AG09319 (cell line): ENCODE results near the gene UBA6.
"Not testable (repeated sequence)": the region's sequence is repeated elsewhere in the genome, so short reads cannot be mapped to it uniquely, and the experiment has no call there.

Source experiments
- DNase-seq: peaks from one replicate; pipeline ENCODE4 v3.0.0-alpha.2; 2010; ENCODE audit warnings: low read depth; ENCODE audit errors: extremely low read depth
- TF ChIP-seq, protein P1 (sequence below): IDR thresholded peaks from 2 replicates; pipeline ENCODE4 v1.5.1; 2011; ENCODE audit warnings: low read depth, mild to moderate bottlenecking, inconsistent platforms, low read length, moderate library complexity

The UBA6 gene

DNA sequence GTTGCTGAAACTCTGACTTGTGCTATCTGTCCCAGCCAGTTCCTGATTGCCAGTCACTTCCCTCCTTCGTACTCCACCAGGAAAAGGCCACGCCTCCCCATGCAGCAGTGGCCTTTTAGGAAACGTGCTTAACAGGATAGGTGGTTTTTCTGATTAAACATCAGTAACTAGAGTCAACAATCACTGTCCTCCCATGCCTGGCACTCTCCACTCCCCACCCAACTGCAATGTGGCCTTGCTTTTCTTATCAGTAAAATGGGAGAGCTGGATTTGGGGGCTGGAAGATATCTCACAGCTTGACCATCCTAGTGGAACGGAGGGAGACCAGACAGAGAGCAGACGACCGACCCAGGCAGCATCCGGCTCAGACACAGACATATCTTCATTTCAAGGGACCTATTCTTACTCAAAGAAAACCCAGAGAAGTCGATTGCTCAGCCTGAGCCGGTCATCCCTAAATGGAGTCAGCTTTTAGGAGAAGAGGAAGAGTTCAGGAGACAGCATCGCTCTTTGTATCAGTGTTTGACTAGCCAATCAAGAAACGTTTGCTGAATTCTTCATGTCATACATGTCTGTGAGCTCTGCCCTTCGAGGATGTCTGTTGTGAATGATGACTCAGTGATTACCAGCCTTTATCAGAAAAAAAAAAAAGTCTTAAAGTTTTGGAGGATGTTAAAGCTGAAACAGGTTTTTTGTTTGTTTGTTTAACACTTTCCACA lies 12.7 kb upstream of the UBA6 start:
- no peak for DNase-seq
- TF ChIP-seq, protein P1, sequence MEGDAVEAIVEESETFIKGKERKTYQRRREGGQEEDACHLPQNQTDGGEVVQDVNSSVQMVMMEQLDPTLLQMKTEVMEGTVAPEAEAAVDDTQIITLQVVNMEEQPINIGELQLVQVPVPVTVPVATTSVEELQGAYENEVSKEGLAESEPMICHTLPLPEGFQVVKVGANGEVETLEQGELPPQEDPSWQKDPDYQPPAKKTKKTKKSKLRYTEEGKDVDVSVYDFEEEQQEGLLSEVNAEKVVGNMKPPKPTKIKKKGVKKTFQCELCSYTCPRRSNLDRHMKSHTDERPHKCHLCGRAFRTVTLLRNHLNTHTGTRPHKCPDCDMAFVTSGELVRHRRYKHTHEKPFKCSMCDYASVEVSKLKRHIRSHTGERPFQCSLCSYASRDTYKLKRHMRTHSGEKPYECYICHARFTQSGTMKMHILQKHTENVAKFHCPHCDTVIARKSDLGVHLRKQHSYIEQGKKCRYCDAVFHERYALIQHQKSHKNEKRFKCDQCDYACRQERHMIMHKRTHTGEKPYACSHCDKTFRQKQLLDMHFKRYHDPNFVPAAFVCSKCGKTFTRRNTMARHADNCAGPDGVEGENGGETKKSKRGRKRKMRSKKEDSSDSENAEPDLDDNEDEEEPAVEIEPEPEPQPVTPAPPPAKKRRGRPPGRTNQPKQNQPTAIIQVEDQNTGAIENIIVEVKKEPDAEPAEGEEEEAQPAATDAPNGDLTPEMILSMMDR: no peak

DNA sequence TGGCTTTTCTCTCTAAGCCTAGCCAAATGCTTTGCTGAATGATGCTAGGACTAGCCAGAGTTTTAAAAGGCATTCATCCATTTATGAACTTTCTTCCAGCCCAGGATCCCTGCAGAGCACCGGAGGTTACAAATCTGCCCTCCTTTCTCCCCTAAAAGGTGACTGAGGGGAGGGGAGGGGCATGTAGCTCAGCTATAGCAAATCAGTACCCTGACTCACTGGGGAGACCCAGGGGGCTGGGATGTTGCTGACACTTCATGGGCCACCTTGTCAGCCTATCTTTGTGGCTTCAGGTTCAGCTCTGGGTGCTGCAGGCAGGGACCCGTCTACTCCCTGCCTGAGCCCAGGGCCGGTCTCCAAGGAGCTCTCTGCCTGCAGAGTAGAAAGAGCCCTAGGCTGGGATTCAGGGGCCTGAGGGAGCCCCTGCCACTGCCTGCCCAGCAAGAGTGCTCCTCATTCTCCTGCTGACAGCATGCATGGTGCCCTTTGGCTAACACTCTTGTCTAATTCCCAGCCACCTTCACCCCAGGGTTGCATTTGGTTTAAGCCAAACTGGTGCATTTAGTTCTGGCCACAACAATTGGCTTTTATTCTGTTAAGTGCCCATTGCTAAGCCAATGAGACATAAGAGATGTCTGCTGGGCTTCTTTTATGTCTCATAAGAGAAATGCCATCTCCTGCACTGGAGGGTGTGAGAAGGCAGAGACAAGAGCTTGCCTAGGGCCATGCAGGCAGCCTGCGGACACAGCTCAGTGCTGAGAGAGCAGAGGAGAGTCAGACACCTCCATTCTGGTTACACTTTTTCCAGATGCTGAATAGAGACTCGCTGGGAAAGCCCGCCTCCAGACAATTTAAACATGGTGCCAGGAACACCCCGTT lies 11.9 kb upstream of the UBA6 start:
- DNase-seq: no peak
- TF ChIP-seq, protein P1: no peak

DNA sequence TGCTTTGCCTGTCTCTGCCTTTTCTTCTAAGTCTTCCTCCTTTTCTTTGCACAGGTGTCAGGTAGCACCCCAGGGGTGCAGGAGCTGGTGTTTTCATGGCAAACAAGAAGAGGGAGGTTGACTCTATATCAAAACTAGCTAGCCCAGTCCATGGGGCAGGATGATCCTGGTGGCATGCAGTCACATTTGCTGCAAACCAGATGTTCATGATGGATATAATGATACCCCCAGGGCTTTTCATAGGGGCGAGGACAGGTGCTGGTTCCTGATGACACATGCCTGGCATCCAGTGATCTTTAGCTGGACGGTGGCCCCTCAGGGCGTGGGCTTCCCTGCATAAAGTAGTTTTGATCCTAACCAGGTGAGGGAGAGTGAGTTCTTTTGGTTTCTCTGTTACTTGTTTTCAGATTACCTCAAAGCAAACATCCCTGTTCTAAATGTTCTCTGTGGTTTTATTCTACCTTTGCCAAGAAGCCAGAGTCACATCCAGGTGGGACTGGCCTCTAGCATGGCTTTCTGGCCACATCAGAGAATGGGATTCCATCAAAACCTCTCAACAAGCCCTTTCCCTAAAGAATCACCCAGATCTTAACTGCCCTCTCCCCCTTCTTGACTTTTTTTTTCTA lies 11.2 kb upstream of the UBA6 start:
- DNase-seq: no peak

DNA sequence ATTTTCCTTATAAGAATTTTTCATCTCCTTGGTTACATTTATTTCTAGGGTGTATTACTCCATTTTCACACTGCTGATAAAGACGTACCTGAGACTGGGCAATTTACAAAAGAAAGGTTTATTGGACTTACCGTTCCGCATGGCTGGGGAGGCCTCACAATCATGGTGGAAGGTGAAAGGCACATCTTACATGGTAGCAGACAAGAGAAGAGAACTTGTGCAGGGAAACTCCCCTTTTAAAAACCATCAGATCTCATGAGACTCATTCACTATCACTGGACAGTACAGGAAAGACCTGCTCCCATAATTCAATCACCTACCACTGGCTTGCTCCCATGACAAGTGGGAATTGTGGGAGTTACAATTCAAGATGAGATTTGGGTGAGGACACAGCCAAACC lies 5.7 kb upstream of the UBA6 start:
- not testable (repeated sequence) for DNase-seq

More for the DNA sequence above, 11.2 kb upstream of the UBA6 start:
- TF ChIP-seq, protein P1: no peak

DNA sequence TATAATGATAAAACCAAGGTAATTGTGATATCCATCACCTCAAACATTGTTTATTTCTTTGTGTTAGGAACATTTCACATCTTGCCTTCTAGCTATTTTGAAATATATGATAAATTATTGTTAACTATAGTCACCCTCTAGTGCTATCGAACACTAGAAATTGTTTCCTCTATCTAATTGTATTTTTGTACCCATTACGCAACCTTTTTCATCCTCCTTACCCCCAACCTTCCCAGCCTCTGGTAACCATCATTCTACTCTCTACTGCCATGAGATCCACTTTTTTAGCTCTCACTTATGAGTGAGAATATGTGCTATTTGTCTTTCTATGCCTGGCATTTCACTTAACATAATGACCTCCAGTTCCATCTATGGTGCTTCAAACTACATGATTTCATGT lies 3.9 kb upstream of the UBA6 start:
- TF ChIP-seq, protein P1: no peak
- DNase-seq: no peak

DNA sequence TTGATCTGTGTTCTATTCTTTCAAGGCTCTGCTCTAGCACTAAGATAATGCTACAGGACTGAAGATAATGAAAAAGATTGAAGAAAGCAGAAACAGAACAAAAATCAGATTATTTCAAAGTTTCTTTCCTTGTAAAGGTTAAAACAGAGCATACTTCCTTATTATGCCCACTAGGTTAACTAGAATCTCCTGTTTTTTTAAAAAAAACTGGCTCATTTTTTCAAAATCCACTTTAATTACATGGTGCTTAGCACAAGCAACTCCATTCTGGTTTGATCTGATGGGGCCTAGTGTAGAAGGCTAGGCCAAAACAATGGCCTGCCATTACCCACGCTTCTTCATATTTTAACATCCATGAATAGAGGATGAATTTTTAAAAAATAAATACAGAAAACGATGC lies 1.2 kb upstream of the UBA6 start:
- no peak for DNase-seq
- TF ChIP-seq, protein P1: no peak

DNA sequence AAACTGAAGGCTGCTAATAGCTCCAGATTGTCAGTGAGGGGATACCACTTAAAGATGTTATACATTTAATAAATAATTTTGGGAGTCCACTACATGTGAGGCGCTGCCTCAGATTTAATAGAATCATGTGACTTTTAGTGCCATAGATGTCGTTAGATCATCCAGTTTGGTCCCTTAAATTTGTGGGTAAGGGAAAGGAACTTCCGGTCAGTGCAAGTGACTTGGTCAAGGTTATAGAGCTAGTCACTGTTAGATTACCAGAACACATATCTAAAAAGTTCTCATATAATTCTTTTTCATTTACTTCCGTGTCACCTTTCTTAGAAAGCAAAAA lies 529 bp upstream of the UBA6 start:
- TF ChIP-seq, protein P1: no peak
- no peak for DNase-seq
